ENCODE measurements around the gene SOX18. TPM values are rescaled to one million over a fixed set of nuclear protein-coding genes. Genes with fewer than 3 reads are reported as not detected.

Gene SOX18
- total RNA-seq, 1 donor: not detected

GRCh38 chr20:64030371-64031134, 18.9 kb downstream of the SOX18 start:
- H3K4me3 ChIP-seq (ENCODE audit: low read depth, low read length): no peak overlapping the region
- no peak for DNase-seq (ENCODE audit: low read depth)
- no peak for TF ChIP-seq CTCF (IDR thresholded peaks at IDR 0.05; ENCODE audit: insufficient read depth, low read depth, low read length)

GRCh38 chr20:64029293-64030117, 19.9 kb downstream of the SOX18 start:
- no peak overlapping the region for H3K4me3 ChIP-seq (ENCODE audit: low read depth, low read length)
- no peak for DNase-seq (ENCODE audit: low read depth)
- no peak for TF ChIP-seq CTCF (IDR thresholded peaks at IDR 0.05; ENCODE audit: insufficient read depth, low read depth, low read length)

- no peak overlapping the region for H3K4me3 ChIP-seq (ENCODE audit: low read depth, low read length)
- TF ChIP-seq CTCF (IDR thresholded peaks at IDR 0.05; ENCODE audit: insufficient read depth, low read depth, low read length): no peak
- DNase-seq (ENCODE audit: low read depth): no peak
These were observed 21.3 kb downstream of the SOX18 start for GRCh38 chr20:64027981-64028685.

GRCh38 chr20:64025826-64026412, 23.5 kb downstream of the SOX18 start:
- no peak overlapping the region for H3K4me3 ChIP-seq (ENCODE audit: low read depth, low read length)
- no peak for TF ChIP-seq CTCF (IDR thresholded peaks at IDR 0.05; ENCODE audit: insufficient read depth, low read depth, low read length)
- DNase-seq (ENCODE audit: low read depth): no peak

- H3K4me3 ChIP-seq (ENCODE audit: low read depth, low read length): no peak overlapping the region
- no peak for TF ChIP-seq CTCF (IDR thresholded peaks at IDR 0.05; ENCODE audit: insufficient read depth, low read depth, low read length)
- DNase-seq (ENCODE audit: low read depth): no peak
These were observed 24.2 kb downstream of the SOX18 start for GRCh38 chr20:64025101-64025825.

All from fibroblast of villous mesenchyme (primary cell).